C4-2B (cell line): ENCODE measurements around the gene TSEN54.

Source experiments
- ZFX ChIP-seq: fragments of 450-650 bp; IDR thresholded peaks from 2 replicates; pipeline ENCODE4 v1.6.1; 2017
- TF ChIP-seq, protein P1 (sequence below): fragments of 450-650 bp; conservative IDR thresholded peaks from 2 replicates; pipeline ENCODE4 v1.5.1; 2017; ENCODE audit warnings: mild to moderate bottlenecking

GRCh38 chr17:75526555-75527270, 10.4 kb downstream of the TSEN54 start:
- TF ChIP-seq, protein P1, sequence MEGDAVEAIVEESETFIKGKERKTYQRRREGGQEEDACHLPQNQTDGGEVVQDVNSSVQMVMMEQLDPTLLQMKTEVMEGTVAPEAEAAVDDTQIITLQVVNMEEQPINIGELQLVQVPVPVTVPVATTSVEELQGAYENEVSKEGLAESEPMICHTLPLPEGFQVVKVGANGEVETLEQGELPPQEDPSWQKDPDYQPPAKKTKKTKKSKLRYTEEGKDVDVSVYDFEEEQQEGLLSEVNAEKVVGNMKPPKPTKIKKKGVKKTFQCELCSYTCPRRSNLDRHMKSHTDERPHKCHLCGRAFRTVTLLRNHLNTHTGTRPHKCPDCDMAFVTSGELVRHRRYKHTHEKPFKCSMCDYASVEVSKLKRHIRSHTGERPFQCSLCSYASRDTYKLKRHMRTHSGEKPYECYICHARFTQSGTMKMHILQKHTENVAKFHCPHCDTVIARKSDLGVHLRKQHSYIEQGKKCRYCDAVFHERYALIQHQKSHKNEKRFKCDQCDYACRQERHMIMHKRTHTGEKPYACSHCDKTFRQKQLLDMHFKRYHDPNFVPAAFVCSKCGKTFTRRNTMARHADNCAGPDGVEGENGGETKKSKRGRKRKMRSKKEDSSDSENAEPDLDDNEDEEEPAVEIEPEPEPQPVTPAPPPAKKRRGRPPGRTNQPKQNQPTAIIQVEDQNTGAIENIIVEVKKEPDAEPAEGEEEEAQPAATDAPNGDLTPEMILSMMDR, result no peak
- no peak for TF ChIP-seq ZFX
